Bronchial epithelial cell (primary cell): ENCODE data around the gene TNK2. TPM values are rescaled to one million over a fixed set of nuclear protein-coding genes. Genes with fewer than 3 reads are reported as not detected.
"Not testable (repeated sequence)": the region's sequence is repeated elsewhere in the genome, so short reads cannot be mapped to it uniquely, and the experiment has no call there.

Experiments used
- DNase-seq: peaks from one replicate; pipeline ENCODE4 v3.0.0-alpha.2; 2010; ENCODE audit warnings: low read depth
- FAIRE-seq: peaks from 2 replicates; lab custom pipeline; 2011; peaks lifted over from hg19 to GRCh38; lab: Jason Lieb, UNC
- H3K27me3 ChIP-seq: 2 replicates; pipeline ENCODE4 v1.5.1; 2011; ENCODE audit warnings: low read length; ENCODE audit not compliant: control insufficient read depth, insufficient read depth
- H3K36me3 ChIP-seq: 2 replicates; pipeline ENCODE4 v1.5.1; 2011; ENCODE audit warnings: low read length; ENCODE audit not compliant: control insufficient read depth, insufficient read depth
- H3K4me3 ChIP-seq: 2 replicates; pipeline ENCODE4 v1.5.1; 2011; ENCODE audit warnings: mild to moderate bottlenecking, low read depth, low read length, control low read depth
- total RNA-seq: library from RNA; depleted of rRNA; stranded (reverse); fragments of >200 nt; gene quantifications from 2 replicates; pipeline ENCODE4 v1.2.1, GENCODE V29; 2014
- TF ChIP-seq, protein P1 (sequence below): IDR thresholded peaks from 2 replicates; pipeline ENCODE4 v1.5.1; 2011; ENCODE audit warnings: mild to moderate bottlenecking, moderate library complexity, low read length, control low read depth, inconsistent platforms; ENCODE audit not compliant: insufficient read depth, severe bottlenecking

The TNK2 gene
- total RNA-seq, 1 donor from 2014 or later, result 6.3 TPM

DNA sequence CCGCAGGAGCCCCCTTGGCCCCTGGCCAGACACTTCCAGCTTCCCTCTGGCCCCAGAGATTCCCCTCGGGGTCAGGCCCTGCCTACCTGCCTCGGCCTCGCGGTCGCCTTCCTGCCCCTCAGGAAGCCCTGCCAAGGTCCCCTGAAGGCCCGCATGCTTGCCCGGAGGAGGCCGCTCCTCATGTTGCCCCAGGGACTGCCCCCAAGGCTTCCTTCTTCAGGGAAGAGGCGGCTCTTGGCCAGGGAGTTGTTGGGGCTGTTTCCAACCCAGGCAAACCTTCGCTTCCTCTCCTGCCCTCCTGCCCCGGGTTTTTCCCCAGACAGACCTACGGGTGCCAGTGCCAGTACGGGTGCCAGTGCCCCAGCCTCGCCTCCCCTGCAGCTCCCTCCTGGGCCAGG lies 83.2 kb downstream of the TNK2 start:
- TF ChIP-seq, protein P1, sequence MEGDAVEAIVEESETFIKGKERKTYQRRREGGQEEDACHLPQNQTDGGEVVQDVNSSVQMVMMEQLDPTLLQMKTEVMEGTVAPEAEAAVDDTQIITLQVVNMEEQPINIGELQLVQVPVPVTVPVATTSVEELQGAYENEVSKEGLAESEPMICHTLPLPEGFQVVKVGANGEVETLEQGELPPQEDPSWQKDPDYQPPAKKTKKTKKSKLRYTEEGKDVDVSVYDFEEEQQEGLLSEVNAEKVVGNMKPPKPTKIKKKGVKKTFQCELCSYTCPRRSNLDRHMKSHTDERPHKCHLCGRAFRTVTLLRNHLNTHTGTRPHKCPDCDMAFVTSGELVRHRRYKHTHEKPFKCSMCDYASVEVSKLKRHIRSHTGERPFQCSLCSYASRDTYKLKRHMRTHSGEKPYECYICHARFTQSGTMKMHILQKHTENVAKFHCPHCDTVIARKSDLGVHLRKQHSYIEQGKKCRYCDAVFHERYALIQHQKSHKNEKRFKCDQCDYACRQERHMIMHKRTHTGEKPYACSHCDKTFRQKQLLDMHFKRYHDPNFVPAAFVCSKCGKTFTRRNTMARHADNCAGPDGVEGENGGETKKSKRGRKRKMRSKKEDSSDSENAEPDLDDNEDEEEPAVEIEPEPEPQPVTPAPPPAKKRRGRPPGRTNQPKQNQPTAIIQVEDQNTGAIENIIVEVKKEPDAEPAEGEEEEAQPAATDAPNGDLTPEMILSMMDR, result no peak
- Histone ChIP-seq H3K27me3 (peaks cover 4% of the 10 kb centered on the region), H3K4me3 (no peak overlapping the region), H3K36me3 (no peaks in the 10 kb centered on the region)
- DNase-seq (no peak), FAIRE-seq (no peak)

DNA sequence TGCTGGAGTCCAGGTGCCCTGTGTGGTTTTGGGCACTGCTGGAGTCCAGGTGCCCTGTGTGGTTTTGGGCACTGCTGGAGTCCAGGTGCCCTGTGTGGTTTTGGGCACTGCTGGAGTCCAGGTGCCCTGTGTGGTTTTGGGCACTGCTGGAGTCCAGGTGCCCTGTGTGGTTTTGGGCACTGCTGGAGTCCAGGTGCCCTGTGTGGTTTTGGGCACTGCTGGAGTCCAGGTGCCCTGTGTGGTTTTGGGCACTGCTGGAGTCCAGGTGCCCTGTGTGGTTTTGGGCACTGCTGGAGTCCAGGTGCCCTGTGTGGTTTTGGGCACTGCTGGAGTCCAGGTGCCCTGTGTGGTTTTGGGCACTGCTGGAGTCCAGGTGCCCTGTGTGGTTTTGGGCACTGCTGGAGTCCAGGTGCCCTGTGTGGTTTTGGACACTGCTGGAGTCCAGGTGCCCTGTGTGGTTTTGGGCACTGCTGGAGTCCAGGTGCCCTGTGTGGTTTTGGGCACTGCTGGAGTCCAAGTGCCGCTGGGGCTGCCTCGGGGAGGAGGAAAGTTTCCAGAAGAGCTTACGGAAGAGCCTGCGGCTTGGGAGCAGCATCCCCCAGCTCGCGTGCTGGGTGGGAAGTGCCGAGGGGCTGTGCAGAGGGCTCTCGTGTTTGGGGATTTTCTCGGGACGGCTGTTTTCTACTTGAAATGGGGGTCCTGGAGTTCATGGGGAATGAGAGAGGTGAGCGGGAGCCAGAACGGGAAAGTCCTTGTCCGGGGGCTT lies 83.7 kb downstream of the TNK2 start:
- not testable (repeated sequence) for FAIRE-seq, DNase-seq

GRCh38 chr3:195823999-195824398 lies 84.4 kb downstream of the TNK2 start:
- Histone ChIP-seq H3K4me3 (no peak overlapping the region), H3K27me3 (peaks cover 4% of the 10 kb centered on the region), H3K36me3 (no peaks in the 10 kb centered on the region)
- peak; percentile 31 for DNase-seq
- TF ChIP-seq, protein P1, result no peak
- FAIRE-seq, result no peak

More for the DNA sequence above, 83.7 kb downstream of the TNK2 start:
- H3K27me3 ChIP-seq, H3K4me3 ChIP-seq, H3K36me3 ChIP-seq: not testable (repeated sequence)

GRCh38 chr3:195823280-195823679 lies 85.1 kb downstream of the TNK2 start:
- no peak for FAIRE-seq
- Histone ChIP-seq H3K27me3 (peaks cover 2% of the 10 kb centered on the region), H3K4me3 (no peak overlapping the region), H3K36me3 (no peaks in the 10 kb centered on the region)
- TF ChIP-seq, protein P1, result no peak
- DNase-seq, result no peak

GRCh38 chr3:195822131-195822696 lies 86.1 kb downstream of the TNK2 start:
- DNase-seq (no peak), FAIRE-seq (no peak)

GRCh38 chr3:195821403-195822130 lies 86.8 kb downstream of the TNK2 start:
- FAIRE-seq (no peak), DNase-seq (peak; percentile 50)
- TF ChIP-seq, protein P1, result no peak
- Histone ChIP-seq H3K36me3 (no peaks in the 10 kb centered on the region), H3K27me3 (peaks cover 2% of the 10 kb centered on the region), H3K4me3 (no peak overlapping the region)

More at GRCh38 chr3:195822131-195822696, 86.1 kb downstream of the TNK2 start:
- peaks cover 2% of the 10 kb centered on the region for H3K27me3 ChIP-seq
- TF ChIP-seq, protein P1, result no peak
- H3K4me3 ChIP-seq, result no peak overlapping the region
- no peaks in the 10 kb centered on the region for H3K36me3 ChIP-seq
